H1 (cell line): ENCODE measurements around the gene CACNG4. TPM values are rescaled to one million over a fixed set of nuclear protein-coding genes. Genes with fewer than 3 reads are reported as not detected.

ENCODE experiments used
- CTCF ChIA-PET: fragments of 300-600 bp; sonication (Branson Sonifier 250); formaldehyde crosslinking; loops from one replicate; lab custom pipeline; 2021; ENCODE audit not compliant: partially characterized antibody; lab: Charles Lee
- POLR2A ChIA-PET: fragments of 300-600 bp; sonication (Branson Sonifier 250); formaldehyde crosslinking; loops from one replicate; lab custom pipeline; 2021; ENCODE audit warnings: inconsistent platforms; ENCODE audit not compliant: partially characterized antibody; lab: Charles Lee
- DNase-seq, 2 experiments: peaks; one replicate each; pipeline versions ENCODE4 v3.0.0 to v3.0.0-alpha.2; 2010 to 2022; ENCODE audit warnings: low spot score in 2 of 2, low read depth in 1 of 2, mixed read lengths in 1 of 2
- FAIRE-seq: peaks from 2 replicates; lab custom pipeline; 2011; peaks lifted over from hg19 to GRCh38; lab: Jason Lieb, UNC
- H2AFZ ChIP-seq: 2 replicates; pipeline ENCODE4 v1.8.1; 2012; ENCODE audit warnings: low read length, inconsistent platforms
- H2AK5ac ChIP-seq: 2 replicates; pipeline ENCODE4 v1.6.1; 2013; ENCODE audit warnings: low read depth, low read length
- H2BK120ac ChIP-seq: replicated peaks from 2 replicates; pipeline ENCODE3; 2013; ENCODE audit warnings: low read depth, low read length, inconsistent platforms
- H2BK12ac ChIP-seq: 2 replicates; pipeline ENCODE4 v1.6.1; 2013; ENCODE audit warnings: low read depth, low read length
- H2BK15ac ChIP-seq: 2 replicates; pipeline ENCODE4 v1.6.1; 2013; ENCODE audit warnings: low read length
- H2BK20ac ChIP-seq: 2 replicates; pipeline ENCODE4 v1.6.1; 2013; ENCODE audit warnings: low read length
- H2BK5ac ChIP-seq: 2 replicates; pipeline ENCODE4 v1.6.1; 2013; ENCODE audit warnings: low read depth, low read length
- H3K14ac ChIP-seq: 2 replicates; pipeline ENCODE4 v1.6.1; 2013; ENCODE audit warnings: inconsistent platforms; ENCODE audit not compliant: insufficient read length
- H3K18ac ChIP-seq: 2 replicates; pipeline ENCODE4 v1.6.1; 2013; ENCODE audit warnings: low read length; ENCODE audit errors: extremely low read depth
- H3K23ac ChIP-seq: 2 replicates; pipeline ENCODE4 v1.6.1; 2013; ENCODE audit warnings: inconsistent platforms; ENCODE audit not compliant: insufficient read length
- H3K23me2 ChIP-seq: 2 replicates; pipeline ENCODE4 v1.6.1; 2013; ENCODE audit warnings: low read depth, low read length
- H3K27ac ChIP-seq: 2 replicates; pipeline ENCODE4 v1.6.1; 2011; ENCODE audit warnings: low read depth, low read length, inconsistent platforms
- H3K27me3 ChIP-seq, 4 experiments: replicated peaks in 1 of 4; 1 replicate in 1 of 4; 2 replicates in 3 of 4; pipeline versions ENCODE4 v1.6.1 to v1.8.1; 2011 to 2013; ENCODE audit warnings: low read length in 3 of 4, mild to moderate bottlenecking in 3 of 4, inconsistent platforms in 2 of 4, mixed read lengths in 2 of 4, moderate library complexity in 1 of 4; ENCODE audit not compliant: control insufficient read depth in 3 of 4, insufficient read depth in 3 of 4; ENCODE audit errors: extremely low read depth in 1 of 4
- H3K36me3 ChIP-seq, 4 experiments: 2 replicates each; pipeline versions ENCODE4 v1.6.1 to v1.8.1; 2011 to 2013; ENCODE audit warnings: mild to moderate bottlenecking in 4 of 4, low read length in 3 of 4, moderate library complexity in 2 of 4, control low read depth in 1 of 4, inconsistent platforms in 1 of 4; ENCODE audit not compliant: insufficient read depth in 4 of 4, control insufficient read depth in 2 of 4
- H3K4ac ChIP-seq: replicated peaks from 2 replicates; pipeline ENCODE3; 2013; ENCODE audit warnings: low read length, low read depth, mixed read lengths, inconsistent platforms; ENCODE audit not compliant: insufficient read length
- H3K4me1 ChIP-seq, 4 experiments: replicated peaks in 1 of 4; 1 replicate in 1 of 4; 2 replicates in 3 of 4; pipeline versions ENCODE4 v1.6.1 to v1.8.1; 2011 to 2013; ENCODE audit warnings: low read length in 3 of 4, inconsistent platforms in 2 of 4, mixed read lengths in 1 of 4; ENCODE audit not compliant: insufficient read depth in 4 of 4, control insufficient read depth in 3 of 4
- H3K4me2 ChIP-seq, 2 experiments: 2 replicates each; pipeline versions ENCODE4 v1.6.1 to v1.8.1; 2011 to 2013; ENCODE audit warnings: low read depth in 2 of 2, low read length in 2 of 2, control low read depth in 1 of 2, inconsistent platforms in 1 of 2, mild to moderate bottlenecking in 1 of 2; ENCODE audit not compliant: insufficient read depth in 1 of 2
- H3K4me3 ChIP-seq, 4 experiments: fragments of 200-600, 300-600 bp in 1 of 4; sonication (generic), shearing (Covaris generic), sonication (Bioruptor Twin) in 1 of 4; 2 replicates each; pipeline versions ENCODE4 v1.5.1 to v1.8.1; 2011 to 2016; ENCODE audit warnings: low read length in 4 of 4, low read depth in 3 of 4, control low read depth in 2 of 4, inconsistent platforms in 2 of 4, mild to moderate bottlenecking in 2 of 4, mixed read lengths in 1 of 4, moderate library complexity in 1 of 4; ENCODE audit not compliant: insufficient read depth in 2 of 4; ENCODE audit errors: extremely low read depth in 1 of 4
- H3K56ac ChIP-seq: replicated peaks from 2 replicates; pipeline ENCODE3; 2013; ENCODE audit warnings: low read depth, mild to moderate bottlenecking, mixed read lengths, low read length, inconsistent platforms; ENCODE audit not compliant: insufficient read length
- H3K79me1 ChIP-seq: 2 replicates; pipeline ENCODE4 v1.6.1; 2013; ENCODE audit warnings: low read depth, low read length, control low read depth
- H3K79me2 ChIP-seq, 2 experiments: 2 replicates each; pipeline versions ENCODE4 v1.6.1 to v1.8.1; 2012 to 2013; ENCODE audit warnings: low read length in 2 of 2, mild to moderate bottlenecking in 2 of 2, inconsistent platforms in 1 of 2; ENCODE audit not compliant: insufficient read depth in 2 of 2, control insufficient read depth in 1 of 2
- H3K9ac ChIP-seq, 4 experiments: replicated peaks in 1 of 4; 1 replicate in 1 of 4; 2 replicates in 3 of 4; pipeline versions ENCODE4 v1.6.1 to v1.8.1; 2011 to 2013; ENCODE audit warnings: low read depth in 3 of 4, low read length in 3 of 4, control low read depth in 2 of 4, mild to moderate bottlenecking in 2 of 4, moderate library complexity in 2 of 4, inconsistent platforms in 1 of 4; ENCODE audit errors: extremely low read depth in 1 of 4
- H3K9me3 ChIP-seq, 2 experiments: 2 replicates each; pipeline versions ENCODE4 v1.6.1 to v1.8.1; 2012 to 2013; ENCODE audit warnings: mild to moderate bottlenecking in 2 of 2, moderate library complexity in 2 of 2, control low read depth in 1 of 2, inconsistent platforms in 1 of 2, low read depth in 1 of 2, low read length in 1 of 2, mixed read lengths in 1 of 2; ENCODE audit not compliant: insufficient read depth in 2 of 2
- H4K20me1 ChIP-seq, 2 experiments: replicated peaks in 1 of 2; 2 replicates each; pipeline versions ENCODE3 to v1.8.1; 2011 to 2013; ENCODE audit warnings: inconsistent platforms in 2 of 2, low read length in 2 of 2, mild to moderate bottlenecking in 1 of 2; ENCODE audit not compliant: insufficient read depth in 2 of 2, control insufficient read depth in 1 of 2
- H4K5ac ChIP-seq: 2 replicates; pipeline ENCODE4 v1.6.1; 2013; ENCODE audit warnings: low read length, low read depth, mixed read lengths, inconsistent platforms; ENCODE audit not compliant: insufficient read length
- H4K8ac ChIP-seq: 2 replicates; pipeline ENCODE4 v1.8.0; 2013; ENCODE audit warnings: mild to moderate bottlenecking, moderate library complexity, low read length, inconsistent platforms; ENCODE audit not compliant: insufficient read depth; ENCODE audit errors: extremely low read depth
- H4K91ac ChIP-seq: replicated peaks from 2 replicates; pipeline ENCODE3; 2013; ENCODE audit warnings: low read length, mixed read lengths, inconsistent platforms; ENCODE audit not compliant: insufficient read length
- BRCA1 ChIP-seq: IDR thresholded peaks from 2 replicates; pipeline ENCODE4 v1.6.1; 2012; ENCODE audit warnings: low read depth, low read length, improper control_type of control experiment
- CHD1 ChIP-seq: IDR thresholded peaks from 2 replicates; pipeline ENCODE4 v1.6.1; 2012; ENCODE audit warnings: low read depth, low read length, improper control_type of control experiment
- CHD2 ChIP-seq: IDR thresholded peaks from 2 replicates; pipeline ENCODE4 v1.6.1; 2012; ENCODE audit warnings: low read length, improper control_type of control experiment
- CTBP2 ChIP-seq: IDR thresholded peaks from 2 replicates; pipeline ENCODE4 v1.7.0; 2011; ENCODE audit warnings: borderline replicate concordance, mild to moderate bottlenecking, moderate library complexity, mixed read lengths, low read length; ENCODE audit not compliant: insufficient read depth, insufficient read length
- FOSL1 ChIP-seq: IDR thresholded peaks from 2 replicates; pipeline ENCODE4 v1.6.1; 2011; ENCODE audit warnings: mild to moderate bottlenecking, low read depth, low read length, moderate library complexity; ENCODE audit not compliant: insufficient read depth
- JUN ChIP-seq: IDR thresholded peaks from 2 replicates; pipeline ENCODE4 v1.6.1; 2011; ENCODE audit warnings: low read depth, mild to moderate bottlenecking, improper control_type of control experiment, low read length
- KDM5A ChIP-seq: fragments of 200-600 bp; IDR thresholded peaks from 2 replicates; pipeline ENCODE4 v1.7.1; 2012; ENCODE audit warnings: mild to moderate bottlenecking, low read length, inconsistent platforms, mixed read lengths
- POLR2A ChIP-seq, 2 experiments: IDR thresholded peaks; 1 replicate in 1 of 2; 2 replicates in 1 of 2; pipeline ENCODE4 v1.6.1; 2011; ENCODE audit warnings: low read depth in 2 of 2, low read length in 2 of 2, mild to moderate bottlenecking in 2 of 2; ENCODE audit errors: control extremely low read depth in 1 of 2
- RFX5 ChIP-seq: IDR thresholded peaks from 2 replicates; pipeline ENCODE4 v1.6.1; 2011; ENCODE audit warnings: low read depth, low read length, improper control_type of control experiment, borderline replicate concordance
- RXRA ChIP-seq: IDR thresholded peaks from 2 replicates; pipeline ENCODE4 v1.6.1; 2011; ENCODE audit warnings: low read depth, mild to moderate bottlenecking, low read length, moderate library complexity; ENCODE audit not compliant: insufficient read depth
- SAP30 ChIP-seq: fragments of 300-600 bp; sonication (generic); IDR thresholded peaks from 2 replicates; pipeline ENCODE4 v1.7.1; 2012; ENCODE audit warnings: low read length, moderate library complexity, mild to moderate bottlenecking, inconsistent platforms; ENCODE audit not compliant: insufficient read depth, insufficient replicate concordance
- SIRT6 ChIP-seq: IDR thresholded peaks from one replicate; pipeline ENCODE4 v1.7.1; 2012; ENCODE audit warnings: low read length, inconsistent platforms
- SP4 ChIP-seq: IDR thresholded peaks from 2 replicates; pipeline ENCODE4 v1.6.1; 2012; ENCODE audit warnings: low read length, inconsistent platforms
- TEAD4 ChIP-seq: IDR thresholded peaks from 2 replicates; pipeline ENCODE4 v1.6.1; 2012; ENCODE audit warnings: low read depth, low read length, inconsistent platforms, mixed read lengths
- ZNF274 ChIP-seq: IDR thresholded peaks from 2 replicates; pipeline ENCODE4 v1.7.0; 2012; ENCODE audit warnings: low read length, borderline replicate concordance; ENCODE audit errors: extremely low read depth
- WGBS, 2 experiments: shearing (Covaris generic) in 1 of 2; methylation state at CpG; one replicate each; pipeline versions ENCODE4 v1.1.6 to v1.1.7; 2013 to 2015; ENCODE audit warnings: low lambda C conversion rate in 2 of 2, mixed read lengths in 2 of 2, inconsistent platforms in 1 of 2, low coverage in 1 of 2, missing lambda C conversion rate in 1 of 2; ENCODE audit not compliant: insufficient replicate concordance in 2 of 2, insufficient coverage in 1 of 2, insufficient read length in 1 of 2; ENCODE audit errors: extremely low coverage in 1 of 2, missing lambda C conversion rate in 1 of 2; 5-methylcytosine and 5-hydroxymethylcytosine counted together
- polyA plus RNA-seq, 7 experiments: library from polyadenylated mRNA; depleted of rRNA in 3 of 7; stranded (reverse) in 5 of 7; unstranded in 2 of 7; fragments of >200 nt in 5 of 7; fragments of 200-250 nt in 2 of 7; gene quantifications; 1 replicate in 5 of 7; 2 replicates in 1 of 7; 4 replicates in 1 of 7; pipeline versions ENCODE4 v1.2.1 to v1.2.3, GENCODE V29; 2011 to 2013; ENCODE audit warnings: missing spikeins in 2 of 7, mixed read lengths in 2 of 7
- total RNA-seq: library from RNA; stranded (reverse); fragmentation: NEBNext Ultra II Directional; extraction: Animal tissue kit (Norgen Biotek cat#: 25700); gene quantifications from 2 replicates; pipeline ENCODE4 v1.2.1, GENCODE V29; 2021

The CACNG4 gene
- total and polyA plus RNA-seq, 2 of the 8 experiments (the other 6 are each of a cell fraction or from before 2014, with no cell fraction given), result 3.6 to 5.6 TPM

- H2BK120ac ChIP-seq, result no peak overlapping the region
- no peak overlapping the region for H3K4me2 ChIP-seq
- no peaks in the 10 kb centered on the region for H3K27me3 ChIP-seq
- H2BK15ac ChIP-seq, result no peak overlapping the region
- H3K18ac ChIP-seq, result no peak overlapping the region
- no peak overlapping the region for H3K56ac ChIP-seq
- 93% methylated on average over 21 of the region's 21 CpGs; no CpG with 5 or more reads in 1 of the 2 experiments for WGBS, 2 experiments
- no peak overlapping the region for H3K4me3 ChIP-seq
- no peaks in the 10 kb centered on the region for H3K9me3 ChIP-seq
- no peak for TF ChIP-seq ZNF274
- no peak for TF ChIP-seq BRCA1
- TF ChIP-seq CHD2, result no peak
- no peak for TF ChIP-seq FOSL1
- no peak for TF ChIP-seq SP4
- no peak for TF ChIP-seq KDM5A
- TF ChIP-seq SAP30, result no peak
- no peak for TF ChIP-seq TEAD4
- no peak for TF ChIP-seq SIRT6
- TF ChIP-seq JUN, result no peak
- no peak for TF ChIP-seq CTBP2
- TF ChIP-seq RFX5, result no peak
- no peak for TF ChIP-seq POLR2A (IDR thresholded peaks at IDR 0.05; ENCODE audit: control extremely low read depth in 1 of 2, low read depth in 2 of 2, low read length in 2 of 2)
- no peak for TF ChIP-seq RXRA
- no peak for TF ChIP-seq CHD1
- H2AK5ac ChIP-seq, result no peak overlapping the region
- H3K23ac ChIP-seq, result no peak overlapping the region
- DNase-seq (no peak), FAIRE-seq (no peak)
- no peak overlapping the region for H2BK5ac ChIP-seq
- no peaks in the 10 kb centered on the region; the same call in 1 of the 2 replicates for H3K79me1 ChIP-seq
- no peaks in the 10 kb centered on the region for H3K36me3 ChIP-seq
- peaks cover 9% of the 10 kb centered on the region; the same call in 1 of the 2 replicates for H3K23me2 ChIP-seq
- H2BK12ac ChIP-seq, result no peak overlapping the region
- H4K91ac ChIP-seq, result no peak overlapping the region
- H2BK20ac ChIP-seq, result no peak overlapping the region
- H3K9ac ChIP-seq, result no peak overlapping the region
- H3K4me1 ChIP-seq, result no peaks in the 10 kb centered on the region
- H3K14ac ChIP-seq, result no peak overlapping the region
- H4K20me1 ChIP-seq, result peaks cover 0 to 5% of the 10 kb centered on the region in 2 experiments
- no peak overlapping the region for H3K27ac ChIP-seq
- no peak overlapping the region for H3K4ac ChIP-seq
- peak overlapping the region; percentile 25; the same call in 1 of the 2 replicates for H4K8ac ChIP-seq
- ChIA-PET CTCF (interaction anchor here (0.9 to 2.6 kb wide), 4 partner anchors 10 to 87 kb away, joined by 3 to 10 read pairs (median 4); no protein-coding TSS in a partner anchor), POLR2A (interaction anchor here (1.0 to 1.6 kb wide), 4 partner anchors 9 to 17 kb away, joined by 3 to 4 read pairs (median 3); no protein-coding TSS in a partner anchor)
- H3K79me2 ChIP-seq, result no peaks in the 10 kb centered on the region
- no peak overlapping the region for H2AFZ ChIP-seq
- no peak overlapping the region for H4K5ac ChIP-seq
Observed at GRCh38 chr17:67030641-67031040, 66.1 kb downstream of the CACNG4 start.
